ENCODE results near the gene ERFL. TPM values are rescaled to one million over a fixed set of nuclear protein-coding genes. Genes with fewer than 3 reads are reported as not detected.
A peak's percentile ranks its signal among the peaks of the same experiment; 100 is the strongest.

Gene ERFL
- total RNA-seq: under 1 TPM; 0.67 TPM

- Mint-ChIP-seq H3K36me3 (no peaks in the 10 kb centered on the region), H3K4me1 (ENCODE audit: low read depth in 2 of 2) (peaks cover 17 to 22% of the 10 kb centered on the region in 2 donors), H3K27ac (peak within 1 kb of the TSS in 1 of 2 donors; percentile 69), H3K4me3 (peak within 1 kb of the TSS; percentile 88), H3K27me3 (peaks cover 12% of the 10 kb centered on the region in 2 donors), H3K9me3 (no peaks in the 10 kb centered on the region)
- ATAC-seq (peak; percentile 45 to 58), DNase-seq (ENCODE audit: low spot score) (no peak)
These were observed at the start of gene ERFL for GRCh38 chr19:41928221-41928683. ERFL (minus strand) TSS chr19:41928449; CDS start chr19:41912919, 15,530 bp downstream.

- H3K4me3 Mint-ChIP-seq: no peak overlapping the region
- no peak for DNase-seq (ENCODE audit: low spot score)
- H3K27ac Mint-ChIP-seq: no peak overlapping the region
- no peak for ATAC-seq
- no peaks in the 10 kb centered on the region for H3K9me3 Mint-ChIP-seq
- no peaks in the 10 kb centered on the region for H3K36me3 Mint-ChIP-seq
- H3K4me1 Mint-ChIP-seq (ENCODE audit: low read depth in 2 of 2): no peaks in the 10 kb centered on the region
- no peaks in the 10 kb centered on the region for H3K27me3 Mint-ChIP-seq
These were observed 49.7 kb upstream of the ERFL start for GRCh38 chr19:41977916-41978315.

GRCh38 chr19:41974652-41975051, 46.4 kb upstream of the ERFL start:
- DNase-seq (ENCODE audit: low spot score) (no peak), ATAC-seq (no peak)
- H3K27ac Mint-ChIP-seq: no peak overlapping the region
- no peak overlapping the region for H3K4me3 Mint-ChIP-seq
- no peaks in the 10 kb centered on the region for H3K4me1 Mint-ChIP-seq (ENCODE audit: low read depth in 2 of 2)
- no peaks in the 10 kb centered on the region for H3K36me3 Mint-ChIP-seq
- no peaks in the 10 kb centered on the region for H3K27me3 Mint-ChIP-seq
- H3K9me3 Mint-ChIP-seq: no peaks in the 10 kb centered on the region

- Mint-ChIP-seq H3K27ac (no peak overlapping the region), H3K27me3 (no peaks in the 10 kb centered on the region), H3K4me1 (ENCODE audit: low read depth in 2 of 2) (no peaks in the 10 kb centered on the region), H3K9me3 (no peaks in the 10 kb centered on the region), H3K4me3 (no peak overlapping the region), H3K36me3 (no peaks in the 10 kb centered on the region)
- ATAC-seq (no peak), DNase-seq (ENCODE audit: low spot score) (no peak)
These were observed 43.1 kb upstream of the ERFL start for GRCh38 chr19:41971363-41971762.

GRCh38 chr19:41969772-41970458, 41.7 kb upstream of the ERFL start:
- ATAC-seq (peak in 1 of 2 donors; percentile 15), DNase-seq (ENCODE audit: low spot score) (no peak)
- Mint-ChIP-seq H3K36me3 (no peaks in the 10 kb centered on the region), H3K27me3 (no peaks in the 10 kb centered on the region), H3K4me3 (no peak overlapping the region), H3K27ac (no peak overlapping the region), H3K4me1 (ENCODE audit: low read depth in 2 of 2) (no peaks in the 10 kb centered on the region), H3K9me3 (no peaks in the 10 kb centered on the region)

- no peak overlapping the region for H3K4me3 Mint-ChIP-seq
- DNase-seq (ENCODE audit: low spot score) (no peak), ATAC-seq (no peak)
- H3K27ac Mint-ChIP-seq: no peak overlapping the region
- no peaks in the 10 kb centered on the region for H3K27me3 Mint-ChIP-seq
- H3K9me3 Mint-ChIP-seq: no peaks in the 10 kb centered on the region
- no peaks in the 10 kb centered on the region for H3K4me1 Mint-ChIP-seq (ENCODE audit: low read depth in 2 of 2)
- H3K36me3 Mint-ChIP-seq: no peaks in the 10 kb centered on the region
These were observed 40.7 kb upstream of the ERFL start for GRCh38 chr19:41968751-41969595.

- H3K4me3 Mint-ChIP-seq: peak overlapping the region; percentile 5
- no peak for DNase-seq (ENCODE audit: low spot score)
- H3K36me3 Mint-ChIP-seq: no peaks in the 10 kb centered on the region
- ATAC-seq: peak in 1 of 2 donors; percentile 7
- no peaks in the 10 kb centered on the region for H3K4me1 Mint-ChIP-seq (ENCODE audit: low read depth in 2 of 2)
- no peaks in the 10 kb centered on the region for H3K27me3 Mint-ChIP-seq
- H3K27ac Mint-ChIP-seq: no peak overlapping the region
- H3K9me3 Mint-ChIP-seq: no peaks in the 10 kb centered on the region
These were observed 39.0 kb upstream of the ERFL start for GRCh38 chr19:41967054-41967783.

- no peak overlapping the region for H3K27ac Mint-ChIP-seq
- no peaks in the 10 kb centered on the region for H3K9me3 Mint-ChIP-seq
- H3K27me3 Mint-ChIP-seq: no peaks in the 10 kb centered on the region
- no peak overlapping the region for H3K4me3 Mint-ChIP-seq
- H3K4me1 Mint-ChIP-seq (ENCODE audit: low read depth in 2 of 2): no peaks in the 10 kb centered on the region
- no peak for ATAC-seq
- DNase-seq (ENCODE audit: low spot score): no peak
- H3K36me3 Mint-ChIP-seq: no peaks in the 10 kb centered on the region
These were observed 36.9 kb upstream of the ERFL start for GRCh38 chr19:41965106-41965505.

- Mint-ChIP-seq H3K27me3 (no peaks in the 10 kb centered on the region), H3K4me3 (no peak overlapping the region), H3K4me1 (ENCODE audit: low read depth in 2 of 2) (peaks cover 15 to 20% of the 10 kb centered on the region in 2 donors), H3K9me3 (no peaks in the 10 kb centered on the region), H3K36me3 (no peaks in the 10 kb centered on the region), H3K27ac (no peak overlapping the region)
- no peak for ATAC-seq
- DNase-seq (ENCODE audit: low spot score): no peak
These were observed 32.7 kb upstream of the ERFL start for GRCh38 chr19:41960973-41961372.

GRCh38 chr19:41959056-41960053, 31.1 kb upstream of the ERFL start, which contains the start of gene RABAC1:
RABAC1 (minus strand) TSS chr19:41959321; CDS start chr19:41959292, 29 bp downstream.
- Mint-ChIP-seq H3K9me3 (no peaks in the 10 kb centered on the region), H3K36me3 (no peaks in the 10 kb centered on the region), H3K27me3 (no peaks in the 10 kb centered on the region), H3K4me3 (peak within 1 kb of the TSS; percentile 83), H3K4me1 (ENCODE audit: low read depth in 2 of 2) (peaks cover 15 to 20% of the 10 kb centered on the region in 2 donors), H3K27ac (peak within 1 kb of the TSS; percentile 72 to 89)
- ATAC-seq (peak; percentile 95 to 97), DNase-seq (ENCODE audit: low spot score) (peak; percentile 88)

- H3K27ac Mint-ChIP-seq: peak overlapping the region; percentile 72 to 89
- peak overlapping the region; percentile 83 for H3K4me3 Mint-ChIP-seq
- DNase-seq (ENCODE audit: low spot score): peak; percentile 86
- peaks cover 15 to 20% of the 10 kb centered on the region in 2 donors for H3K4me1 Mint-ChIP-seq (ENCODE audit: low read depth in 2 of 2)
- H3K36me3 Mint-ChIP-seq: no peaks in the 10 kb centered on the region
- peak; percentile 82 to 86 for ATAC-seq
- H3K9me3 Mint-ChIP-seq: no peaks in the 10 kb centered on the region
- no peaks in the 10 kb centered on the region for H3K27me3 Mint-ChIP-seq
These were observed 30.3 kb upstream of the ERFL start for GRCh38 chr19:41958367-41959055.

- H3K36me3 Mint-ChIP-seq: no peaks in the 10 kb centered on the region
- peak overlapping the region; percentile 72 to 89 for H3K27ac Mint-ChIP-seq
- H3K27me3 Mint-ChIP-seq: no peaks in the 10 kb centered on the region
- peaks cover 15 to 20% of the 10 kb centered on the region in 2 donors for H3K4me1 Mint-ChIP-seq (ENCODE audit: low read depth in 2 of 2)
- H3K4me3 Mint-ChIP-seq: peak overlapping the region; percentile 83
- DNase-seq (ENCODE audit: low spot score): no peak
- H3K9me3 Mint-ChIP-seq: no peaks in the 10 kb centered on the region
- peak; percentile 50 to 51 for ATAC-seq
These were observed 29.7 kb upstream of the ERFL start for GRCh38 chr19:41957838-41958366.
